ENCODE results near the gene PBX3. TPM values are rescaled to one million over a fixed set of nuclear protein-coding genes. Genes with fewer than 3 reads are reported as not detected.

Gene PBX3
- total and polyA plus RNA-seq, 7 donors = 4.2 to 12.7 (median 6.6) TPM

DNA sequence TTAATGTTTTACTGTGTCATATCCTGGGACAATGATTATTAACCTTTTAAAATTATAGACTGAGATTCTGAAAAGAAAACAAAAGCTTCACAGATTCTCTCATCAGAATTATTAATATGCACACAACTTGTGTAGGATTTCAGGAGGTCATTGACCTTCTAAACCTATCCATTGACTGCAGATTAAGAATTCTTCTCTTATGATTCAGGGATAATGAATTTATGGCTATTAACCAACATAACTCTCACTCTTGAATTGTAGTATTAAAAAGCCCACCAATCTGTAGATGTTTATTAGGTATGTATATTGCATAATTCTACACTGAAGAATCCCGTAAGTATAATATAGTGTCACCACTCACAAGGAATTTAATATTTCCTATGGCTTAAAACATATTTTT, 179.8 kb downstream of the PBX3 start:
- Histone ChIP-seq H3K4me3 (no peak overlapping the region), H3K4me1 (no peaks in the 10 kb centered on the region), H3K27me3 (ENCODE audit: insufficient read depth in 3 of 3, low read length in 2 of 3) (no peaks in the 10 kb centered on the region), H3K36me3 (ENCODE audit: insufficient read depth in 1 of 2, low read depth in 1 of 2) (no peaks in the 10 kb centered on the region), H3K27ac (no peak overlapping the region), H3K9me3 (no peaks in the 10 kb centered on the region)
- DNase-seq (no peak), ATAC-seq (no peak)
- TF ChIP-seq CTCF (IDR thresholded peaks at IDR 0.05) = no peak
- WGBS, 3 donors = 95 to 98% (median 96%) methylated on average over 1 of the region's 1 CpG
- intact Hi-C loops (cut with DNase I) = no loop called here

- ATAC-seq (no peak), DNase-seq (no peak)
- TF ChIP-seq CTCF (IDR thresholded peaks at IDR 0.05) = no peak
- H3K36me3 ChIP-seq (ENCODE audit: insufficient read depth in 1 of 2, low read depth in 1 of 2) = no peaks in the 10 kb centered on the region
- WGBS, 3 donors = 74 to 92% (median 85%) methylated on average over 2 of the region's 2 CpGs
- intact Hi-C loops (cut with DNase I) = no loop called here
- H3K27me3 ChIP-seq (ENCODE audit: insufficient read depth in 3 of 3, low read length in 2 of 3) = no peaks in the 10 kb centered on the region
- H3K4me1 ChIP-seq = no peaks in the 10 kb centered on the region
- H3K4me3 ChIP-seq = no peak overlapping the region
- no peak overlapping the region for H3K27ac ChIP-seq
- no peaks in the 10 kb centered on the region for H3K9me3 ChIP-seq
These were observed 182.7 kb downstream of the PBX3 start for GRCh38 chr9:125929846-125930245.

DNA sequence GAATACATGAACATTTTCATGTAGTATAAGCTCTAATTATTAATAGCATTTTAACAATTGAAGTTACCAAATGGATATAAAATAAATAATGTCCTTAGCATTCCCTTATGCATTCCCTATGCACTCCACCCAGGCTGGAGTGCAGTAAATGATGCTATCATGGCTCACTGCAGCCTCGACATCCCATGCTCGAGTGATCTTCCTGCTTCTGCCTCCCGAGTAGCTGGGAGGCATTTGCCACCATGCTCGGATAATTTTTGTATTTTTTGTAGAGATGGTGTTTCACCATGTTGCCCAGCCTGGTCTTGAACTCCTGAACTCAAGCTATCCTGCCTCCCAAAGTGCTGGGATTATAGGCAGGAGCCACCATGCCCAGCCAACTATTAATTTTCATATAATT, 184.0 kb downstream of the PBX3 start:
- DNase-seq (no peak), ATAC-seq (no peak)
- H3K4me3 ChIP-seq = no peak overlapping the region
- 94 to 97% (median 96%) methylated on average over 4 of the region's 4 CpGs for WGBS, 3 donors
- H3K27ac ChIP-seq = no peak overlapping the region
- no peaks in the 10 kb centered on the region for H3K9me3 ChIP-seq
- H3K36me3 ChIP-seq (ENCODE audit: insufficient read depth in 1 of 2, low read depth in 1 of 2) = peaks cover 0 to 7% of the 10 kb centered on the region in 2 donors
- no peaks in the 10 kb centered on the region for H3K27me3 ChIP-seq (ENCODE audit: insufficient read depth in 3 of 3, low read length in 2 of 3)
- no peak for TF ChIP-seq CTCF (IDR thresholded peaks at IDR 0.05)
- intact Hi-C loops (cut with DNase I) = no loop called here
- H3K4me1 ChIP-seq = no peaks in the 10 kb centered on the region

DNA sequence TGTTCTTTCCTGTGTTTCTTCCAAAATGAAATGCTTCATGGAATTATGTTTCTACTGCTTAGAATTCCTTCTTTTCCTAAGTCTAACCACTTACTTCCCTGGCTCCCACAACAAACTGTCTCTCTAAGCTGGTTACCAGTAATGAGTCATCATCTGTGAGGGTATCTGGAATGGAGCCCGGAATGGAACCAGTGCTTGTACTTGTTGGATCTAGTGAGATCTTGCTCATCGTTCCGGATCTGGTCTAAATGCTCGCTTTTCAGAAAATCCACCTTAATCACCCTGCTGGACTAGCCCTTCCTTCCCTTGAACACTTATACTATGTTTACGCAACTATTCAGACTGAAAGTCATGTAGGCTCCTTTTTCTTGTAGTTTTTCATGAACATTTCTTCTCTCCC, 184.8 kb downstream of the PBX3 start:
- DNase-seq (no peak), ATAC-seq (peak in 1 of 4 donors; percentile 31)
- peaks cover 0 to 7% of the 10 kb centered on the region in 2 donors for H3K36me3 ChIP-seq (ENCODE audit: insufficient read depth in 1 of 2, low read depth in 1 of 2)
- WGBS, 3 donors = 52 to 71% (median 52%) methylated on average over 5 of the region's 5 CpGs
- no peaks in the 10 kb centered on the region for H3K27me3 ChIP-seq (ENCODE audit: insufficient read depth in 3 of 3, low read length in 2 of 3)
- intact Hi-C loops (cut with DNase I) = no loop called here
- H3K9me3 ChIP-seq = no peaks in the 10 kb centered on the region
- H3K27ac ChIP-seq = no peak overlapping the region
- H3K4me3 ChIP-seq = no peak overlapping the region
- H3K4me1 ChIP-seq = no peaks in the 10 kb centered on the region
- TF ChIP-seq CTCF (IDR thresholded peaks at IDR 0.05) = no peak

- intact Hi-C loops (cut with DNase I) = no loop called here
- H3K36me3 ChIP-seq (ENCODE audit: insufficient read depth in 1 of 2, low read depth in 1 of 2) = peaks cover 0 to 7% of the 10 kb centered on the region in 2 donors
- ATAC-seq (no peak), DNase-seq (no peak)
- no peaks in the 10 kb centered on the region for H3K4me1 ChIP-seq
- no peaks in the 10 kb centered on the region for H3K9me3 ChIP-seq
- no peaks in the 10 kb centered on the region for H3K27me3 ChIP-seq (ENCODE audit: insufficient read depth in 3 of 3, low read length in 2 of 3)
- no peak overlapping the region for H3K4me3 ChIP-seq
- no peak overlapping the region for H3K27ac ChIP-seq
- 97 to 99% (median 99%) methylated on average over 5 of the region's 5 CpGs for WGBS, 3 donors
- TF ChIP-seq CTCF (IDR thresholded peaks at IDR 0.05) = no peak
These were observed 185.7 kb downstream of the PBX3 start for GRCh38 chr9:125932746-125933455.

Data from psoas muscle (tissue), 8 donors.